Mesenchymal stem cell (in vitro differentiated cells and primary cell): Measurements from ENCODE around the gene MEGF9.

Experiments used
- DNase-seq: peaks from one replicate; pipeline ENCODE4 v3.0.0-alpha.2; 2013
- H2AFZ ChIP-seq: one replicate; pipeline ENCODE4 v1.6.1; 2013; ENCODE audit warnings: low read depth, mild to moderate bottlenecking, control low read depth, inconsistent platforms, low read length, moderate library complexity
- H2AK5ac ChIP-seq: 2 replicates; pipeline ENCODE4 v1.6.1; 2013; ENCODE audit warnings: low read length, moderate library complexity, mild to moderate bottlenecking, inconsistent platforms; ENCODE audit not compliant: severe bottlenecking
- H2BK120ac ChIP-seq: one replicate; pipeline ENCODE4 v1.6.1; 2013; ENCODE audit warnings: low read depth, mild to moderate bottlenecking, inconsistent platforms, low read length, moderate library complexity
- H2BK12ac ChIP-seq, 2 experiments: one replicate each; pipeline ENCODE4 v1.6.1; 2013; ENCODE audit warnings: inconsistent platforms in 2 of 2, low read length in 2 of 2, mild to moderate bottlenecking in 2 of 2, moderate library complexity in 2 of 2, control low read depth in 1 of 2
- H2BK15ac ChIP-seq: one replicate; pipeline ENCODE4 v1.6.1; 2013; ENCODE audit warnings: mild to moderate bottlenecking, low read depth, inconsistent platforms; ENCODE audit not compliant: poor library complexity, severe bottlenecking
- H2BK5ac ChIP-seq: 2 replicates; pipeline ENCODE4 v1.6.1; 2013; ENCODE audit warnings: low read depth, mild to moderate bottlenecking, low read length, control low read depth, inconsistent platforms; ENCODE audit not compliant: poor library complexity, severe bottlenecking
- H3K14ac ChIP-seq, 2 experiments: one replicate each; pipeline ENCODE4 v1.6.1; 2013; ENCODE audit warnings: inconsistent platforms in 2 of 2, low read length in 2 of 2, control low read depth in 1 of 2, mild to moderate bottlenecking in 1 of 2, moderate library complexity in 1 of 2
- H3K18ac ChIP-seq, 2 experiments: one replicate each; pipeline ENCODE4 v1.6.1; 2013; ENCODE audit warnings: inconsistent platforms in 2 of 2, low read length in 2 of 2, control low read depth in 1 of 2, low read depth in 1 of 2, mild to moderate bottlenecking in 1 of 2
- H3K23ac ChIP-seq, 2 experiments: one replicate each; pipeline ENCODE4 v1.6.1; 2013; ENCODE audit warnings: inconsistent platforms in 2 of 2, low read length in 2 of 2, mild to moderate bottlenecking in 2 of 2, moderate library complexity in 2 of 2, control low read depth in 1 of 2
- H3K27ac ChIP-seq: 2 replicates; pipeline ENCODE4 v1.5.1; 2013; ENCODE audit warnings: mild to moderate bottlenecking, moderate library complexity, low read length, control low read depth, inconsistent platforms; ENCODE audit not compliant: poor library complexity, severe bottlenecking
- H3K27me3 ChIP-seq, 2 experiments: 2 replicates each; pipeline versions ENCODE4 v1.6.1 to v1.7.0; 2013; ENCODE audit warnings: low read length in 2 of 2, mild to moderate bottlenecking in 2 of 2, moderate library complexity in 2 of 2, control low read depth in 1 of 2, inconsistent platforms in 1 of 2; ENCODE audit not compliant: control insufficient read depth in 1 of 2, insufficient read depth in 1 of 2
- H3K36me3 ChIP-seq, 2 experiments: 2 replicates each; pipeline versions ENCODE4 v1.6.1 to v1.7.0; 2013; ENCODE audit warnings: low read length in 2 of 2, control low read depth in 1 of 2, inconsistent platforms in 1 of 2, low read depth in 1 of 2, mild to moderate bottlenecking in 1 of 2; ENCODE audit not compliant: insufficient read depth in 2 of 2, control insufficient read depth in 1 of 2
- H3K4ac ChIP-seq, 2 experiments: one replicate each; pipeline ENCODE4 v1.6.1; 2013; ENCODE audit warnings: inconsistent platforms in 2 of 2, low read length in 2 of 2, mild to moderate bottlenecking in 2 of 2, moderate library complexity in 2 of 2, control low read depth in 1 of 2, low read depth in 1 of 2
- H3K4me1 ChIP-seq: 2 replicates; pipeline ENCODE4 v1.6.1; 2013; ENCODE audit warnings: low read depth, low read length, control low read depth; ENCODE audit not compliant: control insufficient read depth, insufficient read depth
- H3K4me2 ChIP-seq: 2 replicates; pipeline ENCODE4 v1.6.1; 2013; ENCODE audit warnings: low read length, mild to moderate bottlenecking, inconsistent platforms; ENCODE audit not compliant: poor library complexity, severe bottlenecking
- H3K4me3 ChIP-seq, 2 experiments: 2 replicates each; pipeline versions ENCODE4 v1.5.1 to v1.7.0; 2013; ENCODE audit warnings: low read length in 2 of 2, mild to moderate bottlenecking in 2 of 2, control low read depth in 1 of 2, low read depth in 1 of 2; ENCODE audit not compliant: insufficient read depth in 1 of 2
- H3K79me1 ChIP-seq: replicated peaks from 2 replicates; pipeline ENCODE4 v1.6.1; 2013; ENCODE audit warnings: mild to moderate bottlenecking, control low read depth, low read length, inconsistent platforms; ENCODE audit not compliant: poor library complexity, severe bottlenecking
- H3K9ac ChIP-seq: 2 replicates; pipeline ENCODE4 v1.7.0; 2013; ENCODE audit warnings: mild to moderate bottlenecking, low read length, moderate library complexity
- H3K9me3 ChIP-seq: 2 replicates; pipeline ENCODE4 v1.7.0; 2013; ENCODE audit warnings: mild to moderate bottlenecking, low read length; ENCODE audit not compliant: control insufficient read depth
- H4K8ac ChIP-seq: one replicate; pipeline ENCODE4 v1.6.1; 2013; ENCODE audit warnings: inconsistent platforms, mild to moderate bottlenecking, low read length, moderate library complexity
- H4K91ac ChIP-seq: one replicate; pipeline ENCODE4 v1.6.1; 2013; ENCODE audit warnings: mild to moderate bottlenecking, low read length, inconsistent platforms
- WGBS: methylation state at CpG from one replicate; pipeline ENCODE4 v1.1.7; 2013; ENCODE audit warnings: mixed read lengths; 5-methylcytosine and 5-hydroxymethylcytosine counted together

MEGF9 gene

DNA sequence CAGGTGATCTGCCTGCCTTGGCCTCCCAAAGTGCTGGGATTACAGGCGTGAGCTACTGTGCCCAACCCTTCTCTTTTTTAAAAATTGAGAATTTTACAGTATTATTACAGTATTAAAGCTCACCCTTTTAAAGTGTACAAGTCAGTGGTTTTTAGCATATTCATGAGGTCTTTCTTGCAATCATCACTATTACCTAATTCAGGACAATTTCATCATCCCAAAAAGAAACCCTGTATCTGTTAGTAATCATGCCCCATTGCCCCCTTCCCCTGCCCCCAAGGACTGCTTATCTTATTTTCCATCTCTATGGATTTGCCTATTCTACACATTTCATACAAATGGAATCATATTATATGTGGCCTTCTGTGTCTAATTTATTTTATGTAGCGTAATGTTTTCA, 22.6 kb upstream of the MEGF9 start:
- no peak for DNase-seq
- Histone ChIP-seq H2BK5ac (no peak overlapping the region), H2AFZ (no peak overlapping the region), H2BK120ac (no peak overlapping the region), H3K36me3 (no peaks in the 10 kb centered on the region), H2BK15ac (no peak overlapping the region), H3K79me1 (no peaks in the 10 kb centered on the region), H3K14ac (no peak overlapping the region), H3K27me3 (no peaks in the 10 kb centered on the region), H3K23ac (no peak overlapping the region), H4K8ac (no peak overlapping the region), H3K9me3 (no peaks in the 10 kb centered on the region), H3K27ac (no peak overlapping the region), H2BK12ac (no peak overlapping the region), H3K4me3 (no peak overlapping the region), H3K4me1 (peaks cover 13% of the 10 kb centered on the region), H4K91ac (no peak overlapping the region), H3K4me2 (no peak overlapping the region), H3K9ac (no peak overlapping the region), H3K18ac (no peak overlapping the region), H2AK5ac (no peak overlapping the region), H3K4ac (no peak overlapping the region)
- WGBS, result no CpG with 5 or more reads among the region's 2 CpGs

DNA sequence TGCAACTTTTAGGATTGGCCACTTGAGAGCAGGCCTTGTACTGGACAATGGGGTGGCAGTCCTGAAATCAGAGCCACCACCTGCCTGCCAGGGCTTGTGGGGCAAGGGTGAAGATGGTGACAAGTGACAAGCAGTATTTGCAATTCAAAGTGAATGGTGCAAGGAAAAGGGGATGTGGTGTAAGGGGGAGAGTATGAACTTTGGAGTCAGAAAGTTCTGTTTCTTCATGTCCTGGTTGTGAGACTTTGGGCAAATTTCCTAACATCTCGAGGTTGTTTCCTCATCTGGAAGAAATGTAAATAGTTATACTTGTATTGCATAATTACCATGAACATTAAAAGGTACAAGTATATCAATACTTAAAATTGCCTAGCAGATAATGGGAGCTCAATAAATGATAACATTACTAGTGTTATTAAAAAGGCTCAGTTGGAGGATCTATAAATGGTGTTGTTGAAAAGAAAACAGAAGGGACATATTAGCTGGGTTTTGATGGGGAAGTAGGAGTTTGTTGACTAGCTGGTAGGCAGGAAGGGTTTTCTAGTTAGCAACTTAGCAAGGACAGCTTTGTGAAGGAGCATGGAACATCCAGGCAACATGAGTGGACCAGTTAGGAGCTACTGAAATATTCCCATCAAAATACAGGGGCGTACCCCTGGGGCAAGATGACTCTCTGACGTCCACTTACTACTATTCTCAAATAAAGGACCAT, 21.3 kb upstream of the MEGF9 start:
- no peaks in the 10 kb centered on the region for H3K79me1 ChIP-seq
- no peak overlapping the region for H2BK5ac ChIP-seq
- H2AFZ ChIP-seq, result no peak overlapping the region
- no peak overlapping the region for H2BK15ac ChIP-seq
- H3K27ac ChIP-seq, result no peak overlapping the region
- no peaks in the 10 kb centered on the region for H3K9me3 ChIP-seq
- H4K8ac ChIP-seq, result no peak overlapping the region
- no peaks in the 10 kb centered on the region for H3K27me3 ChIP-seq
- peak overlapping the region in 1 of 2 experiments; percentile 31 for H2BK12ac ChIP-seq
- no peak overlapping the region for H3K4me3 ChIP-seq
- H3K4ac ChIP-seq, result no peak overlapping the region
- 94% methylated on average over 2 of the region's 3 CpGs for WGBS
- no peak overlapping the region for H3K14ac ChIP-seq
- H2BK120ac ChIP-seq, result no peak overlapping the region
- peak overlapping the region; percentile 75 for H2AK5ac ChIP-seq
- H3K23ac ChIP-seq, result no peak overlapping the region
- DNase-seq, result peak; percentile 73
- H4K91ac ChIP-seq, result no peak overlapping the region
- no peak overlapping the region for H3K9ac ChIP-seq
- H3K18ac ChIP-seq, result no peak overlapping the region
- no peak overlapping the region for H3K4me2 ChIP-seq
- H3K4me1 ChIP-seq, result peaks cover 22% of the 10 kb centered on the region
- H3K36me3 ChIP-seq, result no peaks in the 10 kb centered on the region

DNA sequence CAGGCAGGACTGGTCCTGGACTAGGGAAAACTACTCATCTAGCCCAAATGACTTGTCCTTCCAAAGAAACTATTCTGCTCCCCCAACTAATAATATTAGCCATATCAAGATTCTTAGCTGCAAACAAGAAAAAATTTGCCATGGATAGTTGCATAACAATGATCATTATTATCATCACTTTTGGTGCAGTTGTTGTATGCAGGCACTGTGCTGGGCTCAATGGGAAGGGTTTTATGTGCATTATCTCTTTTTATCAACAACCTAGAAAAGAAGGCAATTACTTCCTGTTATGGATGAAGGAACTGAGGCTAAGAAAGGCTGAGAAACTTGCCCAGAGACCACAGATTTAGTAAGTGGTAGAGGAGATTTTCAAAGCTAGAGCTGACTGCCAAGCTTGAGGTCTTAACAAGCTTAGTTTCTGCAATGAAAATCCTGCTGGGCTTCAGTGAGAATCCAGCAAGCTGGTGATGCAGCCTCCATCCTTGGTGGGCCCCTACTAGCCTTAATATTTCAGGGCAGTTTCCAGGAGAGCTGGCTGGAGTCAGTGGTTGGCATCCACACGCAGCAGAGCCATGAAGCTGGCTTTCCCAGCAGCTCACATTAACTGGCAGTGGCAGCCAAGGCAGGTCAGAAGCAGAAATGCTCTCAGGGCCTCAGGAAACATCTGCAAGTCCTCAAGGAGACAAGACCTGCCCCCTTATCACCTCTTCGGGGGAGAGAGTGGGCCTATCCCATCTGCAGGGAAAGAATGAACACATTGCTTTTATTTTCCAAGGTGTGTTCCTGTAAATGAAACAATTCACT, 20.5 kb upstream of the MEGF9 start:
- H3K9ac ChIP-seq, result peak overlapping the region; percentile 1
- peaks cover 24% of the 10 kb centered on the region for H3K4me1 ChIP-seq
- H3K14ac ChIP-seq, result no peak overlapping the region
- H4K91ac ChIP-seq, result no peak overlapping the region
- H3K79me1 ChIP-seq, result no peaks in the 10 kb centered on the region
- H2AK5ac ChIP-seq, result peak overlapping the region; percentile 60
- peak; percentile 45 for DNase-seq
- H3K36me3 ChIP-seq, result no peaks in the 10 kb centered on the region
- H2BK15ac ChIP-seq, result no peak overlapping the region
- no peak overlapping the region for H3K18ac ChIP-seq
- peak overlapping the region; percentile 31 for H4K8ac ChIP-seq
- peak overlapping the region in 1 of 2 experiments; percentile 76 for H3K4ac ChIP-seq
- H3K27me3 ChIP-seq, result no peaks in the 10 kb centered on the region
- no peak overlapping the region for H3K23ac ChIP-seq
- no peak overlapping the region for H2BK5ac ChIP-seq
- no peaks in the 10 kb centered on the region for H3K9me3 ChIP-seq
- H3K4me3 ChIP-seq, result no peak overlapping the region
- no peak overlapping the region for H2AFZ ChIP-seq
- no peak overlapping the region for H3K4me2 ChIP-seq
- H3K27ac ChIP-seq, result no peak overlapping the region
- peak overlapping the region; percentile 6 to 68 for H2BK12ac ChIP-seq
- 78% methylated on average over 2 of the region's 2 CpGs for WGBS
- no peak overlapping the region for H2BK120ac ChIP-seq

DNA sequence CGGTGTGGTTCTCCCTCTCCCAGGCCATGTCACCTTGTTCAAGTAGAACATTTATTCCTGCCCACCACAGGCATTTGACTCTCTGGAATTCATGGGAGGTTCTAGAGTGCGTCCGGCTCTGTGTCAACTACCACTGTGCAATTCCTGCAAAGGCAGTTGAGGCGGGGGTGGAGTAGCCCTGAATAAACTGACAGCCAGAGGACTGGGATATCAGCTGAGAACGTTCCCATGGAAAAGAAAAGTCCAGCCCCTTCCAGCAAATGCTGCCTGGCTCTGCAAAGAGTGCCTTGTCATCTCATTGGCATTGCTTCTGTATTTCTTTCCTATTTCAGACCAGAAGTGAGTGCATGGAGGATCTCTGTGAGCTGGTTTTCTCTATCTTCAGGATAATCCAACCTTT, 18.9 kb upstream of the MEGF9 start:
- Histone ChIP-seq H4K91ac (no peak overlapping the region), H3K14ac (no peak overlapping the region), H2BK15ac (no peak overlapping the region), H4K8ac (peak overlapping the region; percentile 7), H3K23ac (no peak overlapping the region), H3K36me3 (no peaks in the 10 kb centered on the region), H2BK12ac (no peak overlapping the region), H3K9ac (peak overlapping the region; percentile 23), H3K27ac (peak overlapping the region; percentile 46), H2BK5ac (no peak overlapping the region), H3K27me3 (no peaks in the 10 kb centered on the region), H2BK120ac (no peak overlapping the region), H3K18ac (peak overlapping the region in 1 of 2 experiments; percentile 14), H3K4me3 (no peak overlapping the region), H3K4ac (no peak overlapping the region), H3K79me1 (no peaks in the 10 kb centered on the region), H3K9me3 (no peaks in the 10 kb centered on the region), H3K4me2 (no peak overlapping the region), H3K4me1 (peaks cover 25% of the 10 kb centered on the region), H2AK5ac (peak overlapping the region; percentile 49), H2AFZ (no peak overlapping the region)
- WGBS, result 78% methylated on average over 5 of the region's 5 CpGs
- DNase-seq, result peak; percentile 87
